SKM-1 (cell line): ENCODE results near the gene WWOX.

Source experiments
- DNase-seq: peaks from one replicate; lab custom pipeline; 2025; ENCODE audit not compliant: unreplicated experiment; lab: John Stamatoyannopoulos, UW

The WWOX gene

GRCh38 chr16:78697426-78697825, 598.0 kb downstream of the WWOX start:
- DNase-seq, result no peak

GRCh38 chr16:78703936-78704335, 604.5 kb downstream of the WWOX start:
- DNase-seq, result no peak

GRCh38 chr16:78704416-78704815, 605.0 kb downstream of the WWOX start:
- DNase-seq, result no peak

GRCh38 chr16:78705694-78706093, 606.2 kb downstream of the WWOX start:
- no peak for DNase-seq

- DNase-seq, result no peak
Measured at GRCh38 chr16:78706637-78707036, 607.2 kb downstream of the WWOX start.

- DNase-seq, result no peak
Measured at GRCh38 chr16:78709137-78709884, 609.9 kb downstream of the WWOX start.

- no peak for DNase-seq
Measured at GRCh38 chr16:78715106-78715505, 615.7 kb downstream of the WWOX start.

- DNase-seq, result no peak
Measured at GRCh38 chr16:78715673-78716072, 616.2 kb downstream of the WWOX start.

GRCh38 chr16:78718141-78718540, 618.7 kb downstream of the WWOX start:
- no peak for DNase-seq

GRCh38 chr16:78720416-78720815, 621.0 kb downstream of the WWOX start:
- DNase-seq, result no peak

- no peak for DNase-seq
Measured at GRCh38 chr16:78727536-78727935, 628.1 kb downstream of the WWOX start.

- DNase-seq, result no peak
Measured at GRCh38 chr16:78729687-78730086, 630.2 kb downstream of the WWOX start.

GRCh38 chr16:78731785-78732184, 632.3 kb downstream of the WWOX start:
- no peak for DNase-seq

- DNase-seq, result no peak
Measured at GRCh38 chr16:78732696-78733095, 633.2 kb downstream of the WWOX start.

- no peak for DNase-seq
Measured at GRCh38 chr16:78735337-78735736, 635.9 kb downstream of the WWOX start.

GRCh38 chr16:78737630-78738029, 638.2 kb downstream of the WWOX start:
- no peak for DNase-seq

GRCh38 chr16:78738557-78738956, 639.1 kb downstream of the WWOX start:
- DNase-seq, result no peak

GRCh38 chr16:78740269-78740668, 640.8 kb downstream of the WWOX start:
- no peak for DNase-seq

GRCh38 chr16:78742501-78743283, 643.2 kb downstream of the WWOX start:
- DNase-seq, result no peak

GRCh38 chr16:78743556-78743955, 644.1 kb downstream of the WWOX start:
- no peak for DNase-seq

GRCh38 chr16:78744099-78744498, 644.6 kb downstream of the WWOX start:
- DNase-seq, result no peak

- DNase-seq, result no peak
Measured at GRCh38 chr16:78744796-78745107, 645.3 kb downstream of the WWOX start.
